Mesenchymal stem cell (in vitro differentiated cells and primary cell): Measurements from ENCODE around the gene STX2.

Experiments
- DNase-seq: peaks from one replicate; pipeline ENCODE4 v3.0.0-alpha.2; 2013
- H2AFZ ChIP-seq: one replicate; pipeline ENCODE4 v1.6.1; 2013; ENCODE audit warnings: low read depth, mild to moderate bottlenecking, control low read depth, inconsistent platforms, low read length, moderate library complexity
- H2AK5ac ChIP-seq: 2 replicates; pipeline ENCODE4 v1.6.1; 2013; ENCODE audit warnings: low read length, moderate library complexity, mild to moderate bottlenecking, inconsistent platforms; ENCODE audit not compliant: severe bottlenecking
- H2BK120ac ChIP-seq: one replicate; pipeline ENCODE4 v1.6.1; 2013; ENCODE audit warnings: low read depth, mild to moderate bottlenecking, inconsistent platforms, low read length, moderate library complexity
- H2BK12ac ChIP-seq, 2 experiments: one replicate each; pipeline ENCODE4 v1.6.1; 2013; ENCODE audit warnings: inconsistent platforms in 2 of 2, low read length in 2 of 2, mild to moderate bottlenecking in 2 of 2, moderate library complexity in 2 of 2, control low read depth in 1 of 2
- H2BK15ac ChIP-seq: one replicate; pipeline ENCODE4 v1.6.1; 2013; ENCODE audit warnings: mild to moderate bottlenecking, low read depth, inconsistent platforms; ENCODE audit not compliant: poor library complexity, severe bottlenecking
- H2BK5ac ChIP-seq: 2 replicates; pipeline ENCODE4 v1.6.1; 2013; ENCODE audit warnings: low read depth, mild to moderate bottlenecking, low read length, control low read depth, inconsistent platforms; ENCODE audit not compliant: poor library complexity, severe bottlenecking
- H3K14ac ChIP-seq, 2 experiments: one replicate each; pipeline ENCODE4 v1.6.1; 2013; ENCODE audit warnings: inconsistent platforms in 2 of 2, low read length in 2 of 2, control low read depth in 1 of 2, mild to moderate bottlenecking in 1 of 2, moderate library complexity in 1 of 2
- H3K18ac ChIP-seq, 2 experiments: one replicate each; pipeline ENCODE4 v1.6.1; 2013; ENCODE audit warnings: inconsistent platforms in 2 of 2, low read length in 2 of 2, control low read depth in 1 of 2, low read depth in 1 of 2, mild to moderate bottlenecking in 1 of 2
- H3K23ac ChIP-seq, 2 experiments: one replicate each; pipeline ENCODE4 v1.6.1; 2013; ENCODE audit warnings: inconsistent platforms in 2 of 2, low read length in 2 of 2, mild to moderate bottlenecking in 2 of 2, moderate library complexity in 2 of 2, control low read depth in 1 of 2
- H3K27ac ChIP-seq: 2 replicates; pipeline ENCODE4 v1.5.1; 2013; ENCODE audit warnings: mild to moderate bottlenecking, moderate library complexity, low read length, control low read depth, inconsistent platforms; ENCODE audit not compliant: poor library complexity, severe bottlenecking
- H3K27me3 ChIP-seq, 2 experiments: 2 replicates each; pipeline versions ENCODE4 v1.6.1 to v1.7.0; 2013; ENCODE audit warnings: low read length in 2 of 2, mild to moderate bottlenecking in 2 of 2, moderate library complexity in 2 of 2, control low read depth in 1 of 2, inconsistent platforms in 1 of 2; ENCODE audit not compliant: control insufficient read depth in 1 of 2, insufficient read depth in 1 of 2
- H3K36me3 ChIP-seq, 2 experiments: 2 replicates each; pipeline versions ENCODE4 v1.6.1 to v1.7.0; 2013; ENCODE audit warnings: low read length in 2 of 2, control low read depth in 1 of 2, inconsistent platforms in 1 of 2, low read depth in 1 of 2, mild to moderate bottlenecking in 1 of 2; ENCODE audit not compliant: insufficient read depth in 2 of 2, control insufficient read depth in 1 of 2
- H3K4ac ChIP-seq, 2 experiments: one replicate each; pipeline ENCODE4 v1.6.1; 2013; ENCODE audit warnings: inconsistent platforms in 2 of 2, low read length in 2 of 2, mild to moderate bottlenecking in 2 of 2, moderate library complexity in 2 of 2, control low read depth in 1 of 2, low read depth in 1 of 2
- H3K4me1 ChIP-seq: 2 replicates; pipeline ENCODE4 v1.6.1; 2013; ENCODE audit warnings: low read depth, low read length, control low read depth; ENCODE audit not compliant: control insufficient read depth, insufficient read depth
- H3K4me2 ChIP-seq: 2 replicates; pipeline ENCODE4 v1.6.1; 2013; ENCODE audit warnings: low read length, mild to moderate bottlenecking, inconsistent platforms; ENCODE audit not compliant: poor library complexity, severe bottlenecking
- H3K4me3 ChIP-seq, 2 experiments: 2 replicates each; pipeline versions ENCODE4 v1.5.1 to v1.7.0; 2013; ENCODE audit warnings: low read length in 2 of 2, mild to moderate bottlenecking in 2 of 2, control low read depth in 1 of 2, low read depth in 1 of 2; ENCODE audit not compliant: insufficient read depth in 1 of 2
- H3K79me1 ChIP-seq: replicated peaks from 2 replicates; pipeline ENCODE4 v1.6.1; 2013; ENCODE audit warnings: mild to moderate bottlenecking, control low read depth, low read length, inconsistent platforms; ENCODE audit not compliant: poor library complexity, severe bottlenecking
- H3K9ac ChIP-seq: 2 replicates; pipeline ENCODE4 v1.7.0; 2013; ENCODE audit warnings: mild to moderate bottlenecking, low read length, moderate library complexity
- H3K9me3 ChIP-seq: 2 replicates; pipeline ENCODE4 v1.7.0; 2013; ENCODE audit warnings: mild to moderate bottlenecking, low read length; ENCODE audit not compliant: control insufficient read depth
- H4K8ac ChIP-seq: one replicate; pipeline ENCODE4 v1.6.1; 2013; ENCODE audit warnings: inconsistent platforms, mild to moderate bottlenecking, low read length, moderate library complexity
- H4K91ac ChIP-seq: one replicate; pipeline ENCODE4 v1.6.1; 2013; ENCODE audit warnings: mild to moderate bottlenecking, low read length, inconsistent platforms
- WGBS: methylation state at CpG from one replicate; pipeline ENCODE4 v1.1.7; 2013; ENCODE audit warnings: mixed read lengths; 5-methylcytosine and 5-hydroxymethylcytosine counted together

STX2 gene

GRCh38 chr12:130766470-130766869 is 72.6 kb downstream of the STX2 start:
- no peak overlapping the region for H2BK15ac ChIP-seq
- H2BK12ac ChIP-seq, result no peak overlapping the region
- H3K79me1 ChIP-seq, result no peaks in the 10 kb centered on the region
- no peak overlapping the region for H3K14ac ChIP-seq
- peaks cover 3% of the 10 kb centered on the region for H3K4me1 ChIP-seq
- H3K4me2 ChIP-seq, result no peak overlapping the region
- peaks cover 0 to 24% of the 10 kb centered on the region in 2 experiments for H3K27me3 ChIP-seq
- no peak overlapping the region for H3K4me3 ChIP-seq
- no peak overlapping the region for H4K8ac ChIP-seq
- no peak overlapping the region for H3K4ac ChIP-seq
- peaks cover 0 to 4% of the 10 kb centered on the region in 2 experiments for H3K36me3 ChIP-seq
- H3K27ac ChIP-seq, result no peak overlapping the region
- DNase-seq, result no peak
- H3K23ac ChIP-seq, result no peak overlapping the region
- H4K91ac ChIP-seq, result no peak overlapping the region
- H2AK5ac ChIP-seq, result no peak overlapping the region
- H2BK5ac ChIP-seq, result no peak overlapping the region
- no peak overlapping the region for H2AFZ ChIP-seq
- 73% methylated on average over 2 of the region's 2 CpGs for WGBS
- H3K9ac ChIP-seq, result no peak overlapping the region
- no peak overlapping the region for H2BK120ac ChIP-seq
- H3K18ac ChIP-seq, result no peak overlapping the region
- no peaks in the 10 kb centered on the region for H3K9me3 ChIP-seq

- DNase-seq, result peak; percentile 60
- Histone ChIP-seq H3K36me3 (peaks cover 0 to 4% of the 10 kb centered on the region in 2 experiments), H3K27me3 (peaks cover 0 to 23% of the 10 kb centered on the region in 2 experiments), H3K18ac (no peak overlapping the region), H3K79me1 (no peaks in the 10 kb centered on the region), H3K4me3 (no peak overlapping the region), H2AK5ac (no peak overlapping the region), H2BK15ac (no peak overlapping the region), H2AFZ (no peak overlapping the region), H3K9me3 (no peaks in the 10 kb centered on the region), H3K23ac (no peak overlapping the region), H4K91ac (no peak overlapping the region), H3K14ac (no peak overlapping the region), H3K9ac (no peak overlapping the region), H3K27ac (no peak overlapping the region), H3K4me1 (peaks cover 3% of the 10 kb centered on the region), H2BK120ac (no peak overlapping the region), H3K4ac (no peak overlapping the region), H2BK12ac (no peak overlapping the region), H4K8ac (no peak overlapping the region), H3K4me2 (no peak overlapping the region), H2BK5ac (no peak overlapping the region)
- 85% methylated on average over 8 of the region's 8 CpGs for WGBS
Observed at GRCh38 chr12:130765186-130765659, 73.8 kb downstream of the STX2 start.

- Histone ChIP-seq H3K18ac (no peak overlapping the region), H4K8ac (no peak overlapping the region), H3K9ac (no peak overlapping the region), H3K36me3 (peaks cover 0 to 4% of the 10 kb centered on the region in 2 experiments), H3K4me3 (no peak overlapping the region), H3K9me3 (no peaks in the 10 kb centered on the region), H3K4me2 (no peak overlapping the region), H3K27me3 (peaks cover 0 to 23% of the 10 kb centered on the region in 2 experiments), H2BK5ac (no peak overlapping the region), H2AFZ (no peak overlapping the region), H3K27ac (no peak overlapping the region), H2BK15ac (no peak overlapping the region), H2AK5ac (no peak overlapping the region), H3K79me1 (no peaks in the 10 kb centered on the region), H3K4ac (no peak overlapping the region), H3K4me1 (peaks cover 3% of the 10 kb centered on the region), H3K23ac (no peak overlapping the region), H2BK120ac (no peak overlapping the region), H2BK12ac (no peak overlapping the region), H4K91ac (no peak overlapping the region), H3K14ac (no peak overlapping the region)
- peak; percentile 63 for DNase-seq
- 93% methylated on average over 14 of the region's 14 CpGs for WGBS
Observed at GRCh38 chr12:130764475-130765185, 74.4 kb downstream of the STX2 start.

- no peak overlapping the region for H3K4ac ChIP-seq
- H4K8ac ChIP-seq, result no peak overlapping the region
- H3K23ac ChIP-seq, result no peak overlapping the region
- H3K14ac ChIP-seq, result no peak overlapping the region
- H3K36me3 ChIP-seq, result peaks cover 0 to 4% of the 10 kb centered on the region in 2 experiments
- DNase-seq, result peak; percentile 43
- H2BK12ac ChIP-seq, result no peak overlapping the region
- H4K91ac ChIP-seq, result no peak overlapping the region
- H2AK5ac ChIP-seq, result no peak overlapping the region
- no peak overlapping the region for H3K4me2 ChIP-seq
- 97% methylated on average over 4 of the region's 4 CpGs for WGBS
- no peak overlapping the region for H3K4me3 ChIP-seq
- H3K18ac ChIP-seq, result no peak overlapping the region
- H2BK5ac ChIP-seq, result no peak overlapping the region
- H2BK15ac ChIP-seq, result no peak overlapping the region
- H2AFZ ChIP-seq, result no peak overlapping the region
- H3K9me3 ChIP-seq, result no peaks in the 10 kb centered on the region
- no peak overlapping the region for H2BK120ac ChIP-seq
- H3K4me1 ChIP-seq, result peaks cover 3% of the 10 kb centered on the region
- no peaks in the 10 kb centered on the region for H3K79me1 ChIP-seq
- no peak overlapping the region for H3K27ac ChIP-seq
- peaks cover 0 to 23% of the 10 kb centered on the region in 2 experiments for H3K27me3 ChIP-seq
- H3K9ac ChIP-seq, result no peak overlapping the region
Observed at GRCh38 chr12:130764073-130764472, 75.0 kb downstream of the STX2 start.
